ENCODE results near the gene ZNF747.

ZNF747 gene

DNA sequence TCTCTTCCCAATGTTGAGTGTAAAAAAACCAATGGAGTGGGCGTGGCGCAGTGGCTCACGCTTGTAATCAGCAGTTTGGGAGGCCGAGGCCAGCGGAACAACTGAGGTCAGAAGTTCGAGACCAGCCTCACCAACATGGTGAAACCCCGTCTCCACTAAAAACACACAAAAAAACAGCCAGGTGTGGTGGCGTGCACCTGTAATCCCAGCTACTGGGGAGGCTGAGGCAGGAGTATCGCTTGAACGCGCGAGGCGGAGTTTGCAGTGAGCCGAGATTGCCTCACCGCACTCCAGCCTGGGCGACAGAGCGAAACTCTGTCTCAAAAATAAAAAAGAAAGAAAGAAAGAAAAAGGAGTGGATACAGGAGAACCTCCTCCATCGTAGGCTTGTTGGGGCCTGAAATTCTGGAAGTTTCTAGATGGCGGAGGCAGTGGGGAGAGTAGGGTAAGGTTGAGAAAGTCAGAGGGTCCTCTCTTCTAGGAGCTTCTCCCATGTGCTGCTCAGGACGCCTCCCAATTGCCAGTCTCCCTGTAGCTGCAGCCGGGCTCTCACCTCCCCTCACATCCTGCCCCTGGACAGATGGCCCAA is 24.2 kb upstream of the ZNF747 start:
- no peak for DNase-seq (ENCODE audit: low spot score)
- CTCF ChIA-PET, result interaction anchor here (0.7 to 1.9 kb wide), 3 partner anchors 12 to 109 kb away, joined by 3 to 11 read pairs (median 5); no protein-coding TSS in a partner anchor
- POLR2A ChIA-PET (ENCODE audit: low non-redundant PET), result interaction anchor here (1.3 to 1.9 kb wide), 3 partner anchors 23 to 129 kb away, joined by 3 to 7 read pairs (median 5); partner anchors contain the start of gene DCTPP1
- TF ChIP-seq, protein P1, sequence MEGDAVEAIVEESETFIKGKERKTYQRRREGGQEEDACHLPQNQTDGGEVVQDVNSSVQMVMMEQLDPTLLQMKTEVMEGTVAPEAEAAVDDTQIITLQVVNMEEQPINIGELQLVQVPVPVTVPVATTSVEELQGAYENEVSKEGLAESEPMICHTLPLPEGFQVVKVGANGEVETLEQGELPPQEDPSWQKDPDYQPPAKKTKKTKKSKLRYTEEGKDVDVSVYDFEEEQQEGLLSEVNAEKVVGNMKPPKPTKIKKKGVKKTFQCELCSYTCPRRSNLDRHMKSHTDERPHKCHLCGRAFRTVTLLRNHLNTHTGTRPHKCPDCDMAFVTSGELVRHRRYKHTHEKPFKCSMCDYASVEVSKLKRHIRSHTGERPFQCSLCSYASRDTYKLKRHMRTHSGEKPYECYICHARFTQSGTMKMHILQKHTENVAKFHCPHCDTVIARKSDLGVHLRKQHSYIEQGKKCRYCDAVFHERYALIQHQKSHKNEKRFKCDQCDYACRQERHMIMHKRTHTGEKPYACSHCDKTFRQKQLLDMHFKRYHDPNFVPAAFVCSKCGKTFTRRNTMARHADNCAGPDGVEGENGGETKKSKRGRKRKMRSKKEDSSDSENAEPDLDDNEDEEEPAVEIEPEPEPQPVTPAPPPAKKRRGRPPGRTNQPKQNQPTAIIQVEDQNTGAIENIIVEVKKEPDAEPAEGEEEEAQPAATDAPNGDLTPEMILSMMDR (conservative IDR thresholded peaks at IDR 0.05; ENCODE audit: low read depth), result no peak
- H3K27ac ChIP-seq, result peak overlapping the region; percentile 90

DNA sequence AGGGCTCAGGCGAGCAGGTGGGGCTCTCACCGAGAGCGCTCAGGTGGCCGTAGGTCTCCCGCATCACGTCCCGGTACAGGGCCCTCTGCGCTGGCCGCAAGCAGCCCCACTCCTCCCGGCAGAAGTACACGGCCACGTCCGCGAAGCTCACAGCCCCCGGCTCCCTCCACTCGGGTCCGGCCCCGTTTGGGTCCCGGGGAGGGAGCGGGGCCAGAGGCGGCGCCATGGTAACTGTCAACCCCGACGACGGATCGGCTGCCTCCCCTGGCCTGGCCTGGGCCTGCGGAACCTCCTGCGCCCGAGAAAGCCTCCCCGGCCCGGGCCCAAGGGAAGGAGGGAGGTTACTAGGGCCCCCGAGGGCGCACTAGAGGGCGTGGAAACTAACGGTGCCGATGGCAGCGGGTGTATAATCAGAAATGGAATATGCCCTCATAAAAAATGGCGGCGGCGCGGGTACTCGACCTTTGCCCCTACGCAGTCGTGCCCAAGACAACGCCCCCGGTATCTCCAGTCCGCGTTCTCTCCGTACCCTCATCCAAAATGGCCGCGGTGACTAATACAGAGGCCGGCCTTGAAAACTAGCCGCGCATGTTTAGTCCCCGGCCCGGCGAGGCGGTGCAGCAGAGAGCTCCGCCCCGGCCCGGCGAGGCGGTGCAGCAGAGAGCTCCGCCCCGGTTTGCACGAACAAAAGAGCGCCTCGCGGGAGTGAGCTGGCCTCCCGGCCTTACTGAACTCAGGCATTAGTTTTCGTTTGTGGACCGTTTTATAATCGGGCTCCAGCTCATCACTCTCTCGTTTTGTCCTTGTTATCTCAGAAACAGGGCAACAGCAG is 23.5 kb upstream of the ZNF747 start, which contains the start of gene ZNF764:
Gene ZNF764 (minus strand): TSS at position 418 of the 832 bp plus-strand sequence. CDS start 192 bp downstream, at position 226.
- TF ChIP-seq, protein P1 (conservative IDR thresholded peaks at IDR 0.05; ENCODE audit: low read depth), result no peak
- CTCF ChIA-PET, result interaction anchor here (0.6 to 1.9 kb wide), 7 partner anchors 13 to 128 kb away, joined by 3 to 11 read pairs (median 4); partner anchors contain the start of gene DCTPP1

DNA sequence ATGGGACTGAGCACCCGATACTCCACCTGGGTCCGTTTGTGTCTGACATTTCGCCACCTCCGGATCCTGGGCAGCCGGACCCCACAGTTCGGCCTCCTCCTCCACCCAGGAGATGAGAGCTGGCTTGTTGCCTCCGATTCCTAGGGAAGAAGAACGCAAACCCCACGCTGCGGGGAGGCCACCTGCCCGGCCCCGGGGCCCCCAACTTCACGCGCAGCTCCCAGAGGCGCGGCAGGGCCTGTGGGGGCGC is 23.0 kb upstream of the ZNF747 start:
- TF ChIP-seq, protein P1 (conservative IDR thresholded peaks at IDR 0.05; ENCODE audit: low read depth), result no peak
- POLR2A ChIA-PET (ENCODE audit: low non-redundant PET), result interaction anchor here (0.5 to 1.9 kb wide), 3 partner anchors 22 to 127 kb away, joined by 3 to 7 read pairs (median 4); partner anchors contain the start of gene DCTPP1
- peak overlapping the region; percentile 90 for H3K27ac ChIP-seq
- DNase-seq (ENCODE audit: low spot score), result no peak
- CTCF ChIA-PET, result interaction anchor here (0.6 to 1.9 kb wide), 6 partner anchors 22 to 466 kb away, joined by 3 to 11 read pairs (median 4); partner anchors contain the start of gene DCTPP1

More for the DNA sequence above, 23.5 kb upstream of the ZNF747 start, which contains the start of gene ZNF764:
- POLR2A ChIA-PET (ENCODE audit: low non-redundant PET), result interaction anchor here (1.3 to 1.9 kb wide), 3 partner anchors 23 to 128 kb away, joined by 3 to 7 read pairs (median 5); partner anchors contain the start of gene DCTPP1
- DNase-seq (ENCODE audit: low spot score), result peak; percentile 95
- H3K27ac ChIP-seq, result peak within 1 kb of the TSS; percentile 90

GRCh38 chr16:30556125-30556473 is 21.4 kb upstream of the ZNF747 start:
- ChIA-PET POLR2A (ENCODE audit: low non-redundant PET) (no interaction called here), CTCF (no interaction called here)
- no peak for DNase-seq (ENCODE audit: low spot score)
- TF ChIP-seq, protein P1 (conservative IDR thresholded peaks at IDR 0.05; ENCODE audit: low read depth), result no peak
- peak overlapping the region; percentile 90 for H3K27ac ChIP-seq

GRCh38 chr16:30555315-30556124 is 20.9 kb upstream of the ZNF747 start:
- ChIA-PET POLR2A (ENCODE audit: low non-redundant PET) (no interaction called here), CTCF (interaction anchor here (1.1 to 1.3 kb wide), 2 partner anchors 20 to 73 kb away, joined by 3 to 4 read pairs; no protein-coding TSS in a partner anchor)
- TF ChIP-seq, protein P1 (conservative IDR thresholded peaks at IDR 0.05; ENCODE audit: low read depth), result no peak
- DNase-seq (ENCODE audit: low spot score), result no peak
- H3K27ac ChIP-seq, result peak overlapping the region; percentile 90

Data from RWPE1 (cell line).